Astrocyte of the hippocampus (primary cell): ENCODE results near the gene SLITRK5.

Experiments
- DNase-seq: peaks from one replicate; pipeline ENCODE4 v3.0.0; 2011; ENCODE audit warnings: low read depth, low spot score

SLITRK5 gene

GRCh38 chr13:87671031-87671752 lies at the start of gene SLITRK5:
SLITRK5 (plus strand) TSS chr13:87671371; CDS start chr13:87675389, 4,018 bp downstream.
- DNase-seq = peak; percentile 89

- DNase-seq = peak; percentile 63
Observed at GRCh38 chr13:87622971-87623370, 48.2 kb upstream of the SLITRK5 start.

GRCh38 chr13:87656306-87656705 lies 14.9 kb upstream of the SLITRK5 start:
- peak; percentile 84 for DNase-seq

GRCh38 chr13:87661471-87661870 lies 9.7 kb upstream of the SLITRK5 start:
- DNase-seq = peak; percentile 85

- no peak for DNase-seq
Observed at GRCh38 chr13:87666831-87667230, 4.3 kb upstream of the SLITRK5 start.

- DNase-seq = no peak
Observed at GRCh38 chr13:87667686-87668085, 3.5 kb upstream of the SLITRK5 start.

GRCh38 chr13:87669379-87669978 lies 1.7 kb upstream of the SLITRK5 start:
- peak; percentile 54 for DNase-seq

- peak; percentile 26 for DNase-seq
Observed at GRCh38 chr13:87671753-87672605, 808 bp downstream of the SLITRK5 start.

- peak; percentile 20 for DNase-seq
Observed at GRCh38 chr13:87674247-87674738, 3.1 kb downstream of the SLITRK5 start.

GRCh38 chr13:87675851-87676250 lies 4.7 kb downstream of the SLITRK5 start:
- no peak for DNase-seq

GRCh38 chr13:87676254-87677042 lies 5.3 kb downstream of the SLITRK5 start:
- DNase-seq = no peak

- DNase-seq = no peak
Observed at GRCh38 chr13:87677043-87677495, 5.9 kb downstream of the SLITRK5 start.

GRCh38 chr13:87677496-87678371 lies 6.6 kb downstream of the SLITRK5 start:
- peak; percentile 40 for DNase-seq

- no peak for DNase-seq
Observed at GRCh38 chr13:87678372-87678752, 7.2 kb downstream of the SLITRK5 start.

- no peak for DNase-seq
Observed at GRCh38 chr13:87680298-87680697, 9.1 kb downstream of the SLITRK5 start.

- peak; percentile 33 for DNase-seq
Observed at GRCh38 chr13:87684850-87685742, 13.9 kb downstream of the SLITRK5 start.

- no peak for DNase-seq
Observed at GRCh38 chr13:87696458-87696857, 25.3 kb downstream of the SLITRK5 start.

- DNase-seq = no peak
Observed at GRCh38 chr13:87698268-87698667, 27.1 kb downstream of the SLITRK5 start.

- no peak for DNase-seq
Observed at GRCh38 chr13:87709947-87710346, 38.8 kb downstream of the SLITRK5 start.
